HL-60 (cell line): ENCODE data around the gene DMBT1.

Experiments used
- DNase-seq, 2 experiments: peaks; one replicate each; pipeline ENCODE4 v3.0.0-alpha.2; 2010 to 2020; ENCODE audit warnings: low read depth in 1 of 2, low spot score in 1 of 2
- H3K27ac ChIP-seq: fragments of 250-450 bp; sonication (Bioruptor Pico); replicated peaks from 2 replicates; pipeline ENCODE4 v1.5.1; 2020; ENCODE audit warnings: mild to moderate bottlenecking, moderate library complexity
- H3K27me3 ChIP-seq: fragments of 250-450 bp; sonication (Bioruptor Pico); 2 replicates; pipeline ENCODE4 v1.5.1; 2021; ENCODE audit warnings: mild to moderate bottlenecking, moderate library complexity; ENCODE audit not compliant: insufficient read depth, poor library complexity, severe bottlenecking
- H3K4me3 ChIP-seq: replicated peaks from 2 replicates; pipeline ENCODE4 v1.5.1; 2011; ENCODE audit warnings: mild to moderate bottlenecking, control low read depth, low read length; ENCODE audit not compliant: insufficient read depth
- CTCF ChIP-seq: IDR thresholded peaks from one replicate; pipeline ENCODE4 v1.5.1; 2011; ENCODE audit warnings: low read length, control low read depth, inconsistent platforms; ENCODE audit not compliant: insufficient read depth
- GABPA ChIP-seq: IDR thresholded peaks from 2 replicates; pipeline ENCODE4 v1.6.1; 2012; ENCODE audit warnings: low read depth
- POLR2AphosphoS5 ChIP-seq: IDR thresholded peaks from 2 replicates; pipeline ENCODE4 v1.6.1; 2012; ENCODE audit warnings: low read depth
- REST ChIP-seq: IDR thresholded peaks from 2 replicates; pipeline ENCODE4 v1.6.1; 2012; ENCODE audit warnings: low read depth; ENCODE audit not compliant: insufficient replicate concordance
- SPI1 ChIP-seq: IDR thresholded peaks from 2 replicates; pipeline ENCODE4 v1.6.1; 2012; ENCODE audit warnings: low read depth, mild to moderate bottlenecking, borderline replicate concordance

DMBT1 gene

DNA sequence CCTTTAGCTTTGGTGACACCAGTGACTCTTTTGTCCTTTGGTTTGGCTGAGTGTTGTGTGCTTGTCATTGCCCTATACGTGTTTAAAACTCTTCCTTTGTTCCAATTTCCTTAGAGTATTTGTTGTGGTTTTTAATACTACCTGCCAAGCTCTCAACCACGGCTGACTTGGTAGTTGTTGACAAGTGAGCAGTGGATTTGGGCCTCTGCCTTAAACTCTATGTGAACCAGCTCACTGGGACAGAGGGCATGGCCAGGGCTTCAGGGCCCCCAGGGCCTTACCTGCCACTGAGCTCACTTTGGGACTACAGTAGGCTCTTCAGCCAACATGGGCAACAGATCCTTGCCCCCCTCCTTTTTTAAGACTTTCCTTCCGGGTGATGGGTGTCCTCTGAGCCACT is 9.6 kb upstream of the DMBT1 start:
- H3K27ac ChIP-seq, result no peak overlapping the region
- H3K4me3 ChIP-seq, result no peak overlapping the region
- DNase-seq, result no peak
- TF ChIP-seq GABPA, result no peak
- no peak for TF ChIP-seq CTCF
- TF ChIP-seq REST, result no peak
- TF ChIP-seq POLR2AphosphoS5, result no peak
- no peak for TF ChIP-seq SPI1
- no peaks in the 10 kb centered on the region for H3K27me3 ChIP-seq

- no peak for DNase-seq
- Histone ChIP-seq H3K4me3 (no peak overlapping the region), H3K27me3 (no peaks in the 10 kb centered on the region), H3K27ac (no peak overlapping the region)
- TF ChIP-seq CTCF, result no peak
These were observed 9.1 kb upstream of the DMBT1 start for GRCh38 chr10:122551450-122551849.

DNA sequence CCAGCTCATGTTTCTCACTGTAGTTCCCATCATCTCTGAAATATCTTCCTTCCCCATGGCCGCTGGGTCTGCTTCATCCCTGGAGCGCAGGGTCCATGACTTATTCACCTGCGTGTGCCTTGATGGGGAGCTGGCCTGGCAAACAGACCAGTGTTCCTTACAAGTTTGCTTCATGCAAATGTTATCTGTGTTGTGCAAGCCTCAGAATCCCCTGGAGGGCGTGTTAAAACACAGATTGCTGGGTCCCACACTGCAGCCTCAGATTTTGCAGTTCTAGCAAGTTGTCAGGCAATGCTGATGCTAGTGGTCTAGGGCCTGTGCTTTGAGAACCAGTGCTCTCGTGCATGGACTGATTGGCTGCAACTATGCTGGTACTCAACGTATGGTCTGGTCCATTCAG is 7.2 kb upstream of the DMBT1 start:
- no peak for DNase-seq
- no peaks in the 10 kb centered on the region for H3K27me3 ChIP-seq

DNA sequence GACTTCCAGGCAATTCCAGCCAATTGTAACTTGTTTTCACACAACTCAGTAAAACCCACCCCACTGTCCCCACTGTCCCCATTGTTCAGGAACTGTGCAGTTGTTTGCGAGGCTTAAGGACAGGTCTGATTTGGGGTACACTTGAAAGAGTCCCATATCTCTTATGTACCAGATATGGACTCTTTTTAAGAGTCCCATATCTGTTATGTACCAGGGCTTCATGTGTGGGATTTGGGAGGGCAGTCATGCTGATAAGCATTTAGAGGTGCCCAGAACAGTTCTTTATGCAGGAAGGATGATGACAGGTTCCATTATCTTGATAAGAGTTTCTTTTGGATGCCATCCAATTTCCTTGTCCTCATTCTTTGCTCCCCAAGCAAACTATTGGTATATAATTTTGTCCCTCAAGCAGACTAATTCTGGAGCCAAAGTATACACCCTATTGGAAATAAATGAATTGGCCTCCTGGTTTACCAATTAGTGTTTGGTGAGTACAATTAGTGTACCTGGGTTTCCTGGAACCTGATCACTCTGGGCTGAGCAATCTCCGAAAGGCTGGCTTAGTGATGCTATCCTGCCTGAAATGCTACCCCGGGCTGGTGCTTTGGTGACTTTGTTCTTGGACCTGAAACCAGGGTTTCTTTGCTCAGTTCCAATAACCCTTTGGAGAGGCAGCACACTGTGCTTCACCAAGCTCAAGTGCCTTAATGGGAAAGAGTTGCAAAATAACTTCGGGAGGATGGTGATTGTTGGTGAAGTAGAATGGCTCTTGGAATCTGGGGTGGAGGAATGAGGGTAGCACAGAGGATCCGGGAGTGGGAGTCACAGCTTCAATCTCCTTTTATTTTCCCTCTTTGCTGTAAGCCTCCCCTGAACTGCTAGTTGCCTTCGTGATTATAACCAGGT is 6.2 kb upstream of the DMBT1 start:
- Histone ChIP-seq H3K27ac (no peak overlapping the region), H3K4me3 (no peak overlapping the region), H3K27me3 (peaks cover 2% of the 10 kb centered on the region)
- TF ChIP-seq CTCF (no peak), REST (no peak), SPI1 (no peak), GABPA (no peak), POLR2AphosphoS5 (no peak)
- DNase-seq, result no peak

More for the DNA sequence above, 7.2 kb upstream of the DMBT1 start:
- TF ChIP-seq GABPA, result no peak
- Histone ChIP-seq H3K27ac (no peak overlapping the region), H3K4me3 (no peak overlapping the region)
